ENCODE results near the gene CCDC71. TPM values are rescaled to one million over a fixed set of nuclear protein-coding genes. Genes with fewer than 3 reads are reported as not detected.

Gene CCDC71
- total RNA-seq, 4 donors from 2014 or later: 30.4 to 38.3 (median 36.3) TPM

DNA sequence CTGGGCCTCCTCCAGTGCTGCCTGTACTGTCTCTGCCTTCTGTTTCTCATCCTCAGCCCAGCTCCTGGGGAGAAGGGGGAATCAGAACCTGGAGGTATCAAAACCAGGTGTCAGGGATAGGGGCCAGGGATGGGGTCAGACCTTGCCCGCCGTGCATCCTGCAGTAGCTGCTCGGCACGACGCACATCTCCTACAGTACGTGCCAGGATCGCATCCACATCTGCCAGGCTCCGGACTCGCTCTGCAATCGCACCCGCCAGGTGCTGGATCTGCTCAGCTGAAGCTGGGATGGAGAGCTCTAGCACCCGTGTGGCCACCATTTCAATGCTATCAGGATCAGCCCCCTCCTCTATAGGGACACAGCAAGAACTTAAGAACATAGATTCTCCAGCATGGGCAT, 44.1 kb downstream of the CCDC71 start:
- H3K27ac ChIP-seq: no peak overlapping the region
- H3K4me1 ChIP-seq: peaks cover 2 to 24% (median 14%) of the 10 kb centered on the region in 4 donors
- H3K9me3 ChIP-seq: no peaks in the 10 kb centered on the region
- no peak for DNase-seq (ENCODE audit: low spot score in 2 of 2)
- TF ChIP-seq EP300 (IDR thresholded peaks at IDR 0.05) (no peak), CTCF (IDR thresholded peaks at IDR 0.05) (no peak), POLR2A (IDR thresholded peaks at IDR 0.05) (no peak)
- H3K27me3 ChIP-seq: no peaks in the 10 kb centered on the region
- WGBS, 2 donors: 85 to 86% methylated on average over 11 to 12 of the region's 12 CpGs
- peaks cover 4 to 84% (median 22%) of the 10 kb centered on the region in 3 donors for H3K36me3 ChIP-seq
- no peak overlapping the region for H3K4me3 ChIP-seq

- WGBS, 2 donors: 68 to 71% methylated on average over 17 of the region's 17 CpGs
- H3K9me3 ChIP-seq: no peaks in the 10 kb centered on the region
- H3K4me1 ChIP-seq: peaks cover 2 to 24% (median 14%) of the 10 kb centered on the region in 4 donors
- peak overlapping the region; percentile 75 to 98 (median 94) for H3K27ac ChIP-seq
- DNase-seq (ENCODE audit: low spot score in 2 of 2): no peak
- TF ChIP-seq CTCF (IDR thresholded peaks at IDR 0.05) (no peak), EP300 (IDR thresholded peaks at IDR 0.05) (no peak), POLR2A (IDR thresholded peaks at IDR 0.05) (no peak)
- H3K27me3 ChIP-seq: no peaks in the 10 kb centered on the region
- peaks cover 6 to 84% (median 30%) of the 10 kb centered on the region in 3 donors for H3K36me3 ChIP-seq
- peak overlapping the region; percentile 82 to 96 (median 92) for H3K4me3 ChIP-seq
Measured at GRCh38 chr3:49121132-49121736, 44.9 kb downstream of the CCDC71 start.

DNA sequence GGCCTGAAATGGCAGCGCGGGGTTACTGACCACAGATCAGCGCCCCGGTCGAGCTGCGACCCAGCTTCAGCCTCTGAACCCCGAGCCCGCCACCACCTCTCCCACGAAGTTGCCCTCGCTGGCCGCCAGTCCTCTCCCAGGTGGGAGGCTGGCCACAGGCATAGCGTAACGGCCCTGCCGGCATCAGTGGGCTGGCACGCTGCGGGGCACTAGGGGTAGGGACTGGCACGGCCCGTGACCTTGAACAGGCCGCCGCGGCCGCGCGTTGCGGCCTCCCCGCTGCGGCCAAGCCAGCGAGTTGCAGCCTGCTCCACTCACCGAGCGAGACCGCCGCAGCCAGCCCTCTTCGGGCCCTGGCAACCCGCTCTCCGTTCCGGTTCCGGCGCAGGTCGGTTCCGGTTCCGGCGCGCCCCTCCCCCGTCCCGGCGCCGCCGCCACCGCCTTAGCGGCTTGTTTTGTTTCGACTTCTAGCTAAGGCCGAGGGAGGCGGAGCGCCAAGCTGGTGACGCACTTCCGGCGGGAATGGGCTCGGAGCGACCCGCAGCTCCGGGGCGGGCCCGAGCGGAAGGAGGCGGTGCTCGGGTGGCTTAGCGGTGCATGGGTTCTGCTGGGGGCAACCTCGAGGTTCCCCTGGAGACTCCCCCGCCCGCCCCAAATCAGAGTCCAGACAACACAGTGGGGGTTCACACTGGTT, 45.5 kb downstream of the CCDC71 start, which contains the start of gene USP19:
Gene USP19, minus strand, starts transcription at position 386 of the 694 bp plus-strand sequence. CDS start 1,678 bp downstream, outside the sequence.
- no peaks in the 10 kb centered on the region for H3K27me3 ChIP-seq
- peaks cover 2 to 24% (median 14%) of the 10 kb centered on the region in 4 donors for H3K4me1 ChIP-seq
- peak; percentile 90 to 92 for DNase-seq (ENCODE audit: low spot score in 2 of 2)
- peak within 1 kb of the TSS; percentile 82 to 96 (median 92) for H3K4me3 ChIP-seq
- H3K27ac ChIP-seq: peak within 1 kb of the TSS; percentile 75 to 98 (median 94)
- TF ChIP-seq EP300 (IDR thresholded peaks at IDR 0.05): peak; percentile 91 to 93
- peak in 2 of 5 experiments; percentile 18 to 29 for TF ChIP-seq CTCF (IDR thresholded peaks at IDR 0.05)
- TF ChIP-seq POLR2A (IDR thresholded peaks at IDR 0.05): peak; percentile 36 to 62
- peaks cover 6 to 84% (median 35%) of the 10 kb centered on the region in 3 donors for H3K36me3 ChIP-seq
- H3K9me3 ChIP-seq: no peaks in the 10 kb centered on the region
- 1% methylated on average over 38 to 59 of the region's 70 CpGs for WGBS, 2 donors

- Histone ChIP-seq H3K36me3 (peaks cover 6 to 84% (median 40%) of the 10 kb centered on the region in 3 donors), H3K4me1 (peaks cover 2 to 24% (median 14%) of the 10 kb centered on the region in 4 donors), H3K27ac (peak overlapping the region; percentile 75 to 98 (median 94)), H3K27me3 (no peaks in the 10 kb centered on the region), H3K9me3 (no peaks in the 10 kb centered on the region), H3K4me3 (peak overlapping the region; percentile 82 to 96 (median 92))
- TF ChIP-seq CTCF (IDR thresholded peaks at IDR 0.05) (no peak), POLR2A (IDR thresholded peaks at IDR 0.05) (no peak), EP300 (IDR thresholded peaks at IDR 0.05) (no peak)
- WGBS, 2 donors: 0% methylated on average over 6 to 9 of the region's 9 CpGs
- DNase-seq (ENCODE audit: low spot score in 2 of 2): no peak
Measured at GRCh38 chr3:49120096-49120437, 46.1 kb downstream of the CCDC71 start.

DNA sequence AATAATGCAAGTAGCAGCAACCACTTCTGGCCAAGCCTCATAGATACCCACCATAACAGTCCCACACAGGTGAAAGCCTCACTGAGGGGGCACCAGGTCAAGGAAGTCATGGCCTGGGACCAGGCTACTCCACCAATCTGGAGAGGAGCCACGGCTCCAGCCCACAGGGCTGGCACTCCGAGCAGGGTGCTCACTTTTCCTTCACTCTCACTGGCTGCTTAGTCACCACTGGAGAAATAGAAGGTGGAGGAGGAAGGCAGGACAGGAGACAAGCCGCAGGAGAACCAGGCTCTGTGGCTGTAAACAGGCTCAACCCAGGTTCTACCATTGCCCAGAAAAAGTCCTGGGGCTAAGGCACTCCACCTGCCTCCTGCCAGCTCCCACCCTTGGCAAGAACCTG, 46.7 kb downstream of the CCDC71 start:
- Histone ChIP-seq H3K27me3 (no peaks in the 10 kb centered on the region), H3K27ac (peak overlapping the region in 2 of 4 donors; percentile 96 to 98), H3K4me3 (peak overlapping the region; percentile 82 to 96 (median 92)), H3K9me3 (no peaks in the 10 kb centered on the region), H3K36me3 (peaks cover 3 to 84% (median 47%) of the 10 kb centered on the region in 3 donors), H3K4me1 (peaks cover 2 to 24% (median 14%) of the 10 kb centered on the region in 4 donors)
- WGBS, 2 donors: 41 to 70% methylated on average over 3 of the region's 3 CpGs
- TF ChIP-seq EP300 (IDR thresholded peaks at IDR 0.05): no peak
- TF ChIP-seq CTCF (IDR thresholded peaks at IDR 0.05): no peak
- TF ChIP-seq POLR2A (IDR thresholded peaks at IDR 0.05): no peak
- DNase-seq (ENCODE audit: low spot score in 2 of 2): no peak

Measured in tibial nerve (tissue), 4 donors.